ENCODE measurements around the gene SH3BP2.

The SH3BP2 gene

DNA sequence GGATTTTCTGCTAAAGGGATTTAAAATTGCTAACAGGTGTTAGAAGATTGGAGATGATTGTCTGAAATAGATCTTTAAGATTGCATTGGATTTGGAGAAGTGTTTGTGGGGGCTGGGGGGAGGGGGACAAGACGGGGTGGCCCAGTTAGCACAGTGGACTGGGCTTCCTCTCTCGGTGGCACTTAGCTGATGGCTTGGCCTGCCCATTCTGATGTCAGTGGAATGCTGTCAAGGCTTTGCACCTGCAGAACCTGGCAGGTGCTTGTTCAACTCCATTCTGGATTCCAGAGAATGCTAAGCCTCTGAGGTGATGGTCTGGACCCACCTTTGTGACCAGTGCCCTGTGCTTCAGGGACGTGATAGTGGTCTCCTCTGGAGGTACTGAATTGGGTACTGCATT lies 94.5 kb downstream of the SH3BP2 start:
- no peak for DNase-seq

GRCh38 chr4:2888886-2889285 lies 96.0 kb downstream of the SH3BP2 start:
- no peak for DNase-seq
